ENCODE data around the gene TRIO. TPM values are rescaled to one million over a fixed set of nuclear protein-coding genes. Genes with fewer than 3 reads are reported as not detected.

The TRIO gene
- total and polyA plus RNA-seq, 2 donors (not counting 1 experiment from before 2014, with no cell fraction given): 134 to 281 TPM

DNA sequence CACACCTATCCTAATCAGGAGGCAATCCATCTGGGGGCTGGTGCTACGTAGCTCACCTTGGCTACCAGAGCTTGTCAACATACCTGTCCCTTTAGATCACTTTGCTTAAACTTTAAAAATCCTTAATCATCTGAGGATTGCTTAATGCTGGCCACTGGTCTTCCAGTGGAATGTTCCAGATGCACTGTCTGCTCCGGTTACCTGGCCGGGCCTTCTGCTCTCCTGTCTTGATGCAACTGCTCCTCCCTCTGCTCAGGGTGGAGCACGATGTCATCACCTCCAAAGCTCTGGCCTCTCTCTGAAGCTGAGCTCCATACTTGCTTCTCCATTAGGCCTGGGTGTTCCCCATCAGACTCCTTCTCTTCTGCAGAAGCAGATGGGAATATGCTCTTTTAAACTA lies 331.9 kb downstream of the TRIO start:
- DNase-seq (ENCODE audit: low read depth in 2 of 2): no peak
- Histone ChIP-seq H3K4me2 (ENCODE audit: extremely low read depth, insufficient read depth, low read length) (no peak overlapping the region), H3K36me3 (ENCODE audit: control insufficient read depth, insufficient read depth, low read length) (peaks cover 31% of the 10 kb centered on the region), H4K20me1 (ENCODE audit: control insufficient read depth, extremely low read depth, insufficient read depth, low read length) (no peaks in the 10 kb centered on the region), H3K9ac (ENCODE audit: insufficient read depth, low read length) (no peak overlapping the region), H3K27me3 (ENCODE audit: control insufficient read depth, insufficient read depth, low read length) (no peaks in the 10 kb centered on the region), H3K27ac (ENCODE audit: insufficient read depth, low read length) (no peak overlapping the region), H3K4me3 (replicated peaks in 1 of 4; ENCODE audit: control extremely low read depth in 1 of 4, insufficient read depth in 1 of 4, low read depth in 3 of 4, low read length in 4 of 4) (no peak overlapping the region), H3K9me3 (ENCODE audit: control insufficient read depth, insufficient read depth, low read depth, low read length) (no peaks in the 10 kb centered on the region), H3K4me1 (ENCODE audit: control insufficient read depth, extremely low read depth, insufficient read depth, low read length) (no peaks in the 10 kb centered on the region), H2AFZ (ENCODE audit: low read length) (no peak overlapping the region), H3K79me2 (ENCODE audit: control insufficient read depth, insufficient read depth, low read length) (peaks cover 2% of the 10 kb centered on the region)
- TF ChIP-seq EZH2 (IDR thresholded peaks at IDR 0.05; ENCODE audit: low read length, missing control alignments): no peak
- TF ChIP-seq, protein P1, sequence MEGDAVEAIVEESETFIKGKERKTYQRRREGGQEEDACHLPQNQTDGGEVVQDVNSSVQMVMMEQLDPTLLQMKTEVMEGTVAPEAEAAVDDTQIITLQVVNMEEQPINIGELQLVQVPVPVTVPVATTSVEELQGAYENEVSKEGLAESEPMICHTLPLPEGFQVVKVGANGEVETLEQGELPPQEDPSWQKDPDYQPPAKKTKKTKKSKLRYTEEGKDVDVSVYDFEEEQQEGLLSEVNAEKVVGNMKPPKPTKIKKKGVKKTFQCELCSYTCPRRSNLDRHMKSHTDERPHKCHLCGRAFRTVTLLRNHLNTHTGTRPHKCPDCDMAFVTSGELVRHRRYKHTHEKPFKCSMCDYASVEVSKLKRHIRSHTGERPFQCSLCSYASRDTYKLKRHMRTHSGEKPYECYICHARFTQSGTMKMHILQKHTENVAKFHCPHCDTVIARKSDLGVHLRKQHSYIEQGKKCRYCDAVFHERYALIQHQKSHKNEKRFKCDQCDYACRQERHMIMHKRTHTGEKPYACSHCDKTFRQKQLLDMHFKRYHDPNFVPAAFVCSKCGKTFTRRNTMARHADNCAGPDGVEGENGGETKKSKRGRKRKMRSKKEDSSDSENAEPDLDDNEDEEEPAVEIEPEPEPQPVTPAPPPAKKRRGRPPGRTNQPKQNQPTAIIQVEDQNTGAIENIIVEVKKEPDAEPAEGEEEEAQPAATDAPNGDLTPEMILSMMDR (conservative IDR thresholded peaks at IDR 0.05 in 1 of 2, IDR thresholded peaks at IDR 0.05 in 1 of 2; ENCODE audit: low read depth in 1 of 2, low read length in 2 of 2): no peak

DNA sequence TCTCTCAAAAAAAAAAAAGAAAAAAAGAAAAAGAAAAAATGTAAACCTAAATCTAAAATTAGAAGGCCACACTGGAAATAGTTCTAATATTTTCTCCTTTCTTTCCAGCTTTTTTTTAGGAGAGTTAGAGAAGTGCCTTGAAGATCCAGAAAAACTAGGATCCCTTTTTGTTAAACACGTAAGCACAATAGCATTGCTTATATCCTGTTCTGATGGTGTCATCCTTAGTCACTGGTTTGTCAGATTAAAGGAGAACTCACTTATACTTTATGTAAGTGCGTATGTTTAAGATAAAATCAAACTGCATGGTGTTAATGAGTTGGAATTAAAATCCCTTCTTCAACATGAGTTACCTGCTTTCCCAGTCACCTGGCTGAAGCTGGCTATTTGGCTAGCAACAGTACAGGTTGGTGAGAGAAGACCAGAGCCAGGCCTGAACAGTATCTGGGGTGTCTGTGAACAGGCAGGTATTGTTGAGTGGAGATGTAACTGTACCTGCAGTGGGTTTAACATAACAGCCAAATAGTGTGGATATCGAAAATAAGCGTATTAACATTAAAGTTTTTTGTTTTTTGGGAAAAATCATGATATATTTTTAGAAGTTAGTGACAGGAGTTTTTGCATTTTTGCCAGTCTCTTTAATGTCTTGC lies 333.8 kb downstream of the TRIO start:
- no peak overlapping the region for H3K4me2 ChIP-seq (ENCODE audit: extremely low read depth, insufficient read depth, low read length)
- peaks cover 2% of the 10 kb centered on the region for H3K79me2 ChIP-seq (ENCODE audit: control insufficient read depth, insufficient read depth, low read length)
- no peaks in the 10 kb centered on the region for H3K9me3 ChIP-seq (ENCODE audit: control insufficient read depth, insufficient read depth, low read depth, low read length)
- H3K4me1 ChIP-seq (ENCODE audit: control insufficient read depth, extremely low read depth, insufficient read depth, low read length): no peaks in the 10 kb centered on the region
- no peak overlapping the region for H2AFZ ChIP-seq (ENCODE audit: low read length)
- no peaks in the 10 kb centered on the region for H4K20me1 ChIP-seq (ENCODE audit: control insufficient read depth, extremely low read depth, insufficient read depth, low read length)
- H3K36me3 ChIP-seq (ENCODE audit: control insufficient read depth, insufficient read depth, low read length): peaks cover 35% of the 10 kb centered on the region
- H3K4me3 ChIP-seq (replicated peaks in 1 of 4; ENCODE audit: control extremely low read depth in 1 of 4, insufficient read depth in 1 of 4, low read depth in 3 of 4, low read length in 4 of 4): no peak overlapping the region
- H3K27ac ChIP-seq (ENCODE audit: insufficient read depth, low read length): peak overlapping the region; percentile 54
- H3K9ac ChIP-seq (ENCODE audit: insufficient read depth, low read length): no peak overlapping the region
- peak; percentile 50 to 75 for DNase-seq (ENCODE audit: low read depth in 2 of 2)
- TF ChIP-seq, protein P1 (conservative IDR thresholded peaks at IDR 0.05 in 1 of 2, IDR thresholded peaks at IDR 0.05 in 1 of 2; ENCODE audit: low read depth in 1 of 2, low read length in 2 of 2): no peak
- TF ChIP-seq EZH2 (IDR thresholded peaks at IDR 0.05; ENCODE audit: low read length, missing control alignments): no peak
- H3K27me3 ChIP-seq (ENCODE audit: control insufficient read depth, insufficient read depth, low read length): no peaks in the 10 kb centered on the region

DNA sequence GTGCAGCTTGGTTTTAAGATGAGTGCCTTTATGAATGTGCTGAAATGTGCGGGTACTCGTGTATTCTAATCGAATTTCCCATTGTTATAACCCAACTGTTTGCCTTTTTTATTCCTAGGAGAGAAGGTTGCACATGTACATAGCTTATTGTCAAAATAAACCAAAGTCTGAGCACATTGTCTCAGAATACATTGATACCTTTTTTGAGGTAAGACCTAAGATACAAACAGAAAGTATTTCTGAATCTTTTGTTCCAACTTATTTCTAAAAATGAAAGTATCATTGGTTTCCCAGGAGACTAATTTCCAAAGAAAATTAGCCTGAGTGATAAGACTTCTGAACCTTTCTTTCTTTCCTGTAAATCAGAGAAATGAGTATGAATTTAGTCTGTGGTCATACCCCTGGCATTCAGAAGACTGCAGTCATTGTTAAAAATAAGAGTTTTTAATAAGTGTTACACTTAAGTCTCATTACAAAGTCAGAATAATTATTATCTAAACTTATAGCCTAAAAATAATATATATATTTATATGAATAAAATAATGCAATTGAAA lies 336.1 kb downstream of the TRIO start:
- H3K27me3 ChIP-seq (ENCODE audit: control insufficient read depth, insufficient read depth, low read length): no peaks in the 10 kb centered on the region
- H4K20me1 ChIP-seq (ENCODE audit: control insufficient read depth, extremely low read depth, insufficient read depth, low read length): no peaks in the 10 kb centered on the region
- no peak overlapping the region for H3K9ac ChIP-seq (ENCODE audit: insufficient read depth, low read length)
- TF ChIP-seq, protein P1 (conservative IDR thresholded peaks at IDR 0.05 in 1 of 2, IDR thresholded peaks at IDR 0.05 in 1 of 2; ENCODE audit: low read depth in 1 of 2, low read length in 2 of 2): no peak
- TF ChIP-seq EZH2 (IDR thresholded peaks at IDR 0.05; ENCODE audit: low read length, missing control alignments): no peak
- H3K4me1 ChIP-seq (ENCODE audit: control insufficient read depth, extremely low read depth, insufficient read depth, low read length): no peaks in the 10 kb centered on the region
- no peak overlapping the region for H2AFZ ChIP-seq (ENCODE audit: low read length)
- DNase-seq (ENCODE audit: low read depth in 2 of 2): no peak
- no peaks in the 10 kb centered on the region for H3K9me3 ChIP-seq (ENCODE audit: control insufficient read depth, insufficient read depth, low read depth, low read length)
- H3K36me3 ChIP-seq (ENCODE audit: control insufficient read depth, insufficient read depth, low read length): peaks cover 38% of the 10 kb centered on the region
- no peak overlapping the region for H3K27ac ChIP-seq (ENCODE audit: insufficient read depth, low read length)
- no peaks in the 10 kb centered on the region for H3K79me2 ChIP-seq (ENCODE audit: control insufficient read depth, insufficient read depth, low read length)
- no peak overlapping the region for H3K4me3 ChIP-seq (replicated peaks in 1 of 4; ENCODE audit: control extremely low read depth in 1 of 4, insufficient read depth in 1 of 4, low read depth in 3 of 4, low read length in 4 of 4)
- H3K4me2 ChIP-seq (ENCODE audit: extremely low read depth, insufficient read depth, low read length): no peak overlapping the region
